22Rv1 (cell line): ENCODE measurements around the gene CTAGE8.
"Not testable (repeated sequence)": the region's sequence is repeated elsewhere in the genome, so short reads cannot be mapped to it uniquely, and the experiment has no call there.

Experiments
- ZFX ChIP-seq: fragments of 450-650 bp; IDR thresholded peaks from 2 replicates; pipeline ENCODE4 v1.6.1; 2017; ENCODE audit warnings: antibody characterized with exemption, borderline replicate concordance
- TF ChIP-seq, protein P1 (sequence below): fragments of 450-650 bp; IDR thresholded peaks from 2 replicates; pipeline ENCODE4 v1.5.1; 2017; ENCODE audit warnings: mild to moderate bottlenecking

DNA sequence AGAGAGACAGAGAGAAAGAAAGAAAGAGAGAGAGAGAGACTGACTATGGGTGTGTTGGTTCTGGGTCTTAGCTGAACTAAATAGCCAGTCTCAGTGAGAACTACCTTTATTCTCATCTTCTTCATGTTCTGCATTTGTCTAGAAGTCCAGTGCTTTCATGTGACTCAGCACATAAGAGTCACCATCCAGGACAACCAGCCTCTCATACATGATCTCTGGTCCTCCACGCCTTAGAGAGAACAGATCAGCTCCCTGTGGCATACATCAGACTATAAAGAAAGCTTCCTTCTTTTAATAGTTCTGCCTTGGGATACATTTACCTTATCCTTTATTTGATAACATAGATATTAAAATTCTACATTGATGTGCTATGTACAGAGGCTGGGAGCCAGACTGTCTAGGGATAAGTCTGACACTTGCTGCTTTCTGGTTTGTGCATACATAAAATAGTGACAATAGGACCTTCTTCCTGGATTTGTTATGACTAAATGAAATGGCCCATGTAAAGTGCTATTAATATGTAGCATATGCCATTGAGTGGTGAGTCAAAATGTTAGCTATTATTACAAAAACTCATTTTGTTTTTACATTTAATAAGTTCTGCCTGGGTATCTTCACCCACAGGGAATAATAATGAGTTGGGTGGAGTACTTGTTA is 21.3 kb downstream of the CTAGE8 start:
- TF ChIP-seq, protein P1, sequence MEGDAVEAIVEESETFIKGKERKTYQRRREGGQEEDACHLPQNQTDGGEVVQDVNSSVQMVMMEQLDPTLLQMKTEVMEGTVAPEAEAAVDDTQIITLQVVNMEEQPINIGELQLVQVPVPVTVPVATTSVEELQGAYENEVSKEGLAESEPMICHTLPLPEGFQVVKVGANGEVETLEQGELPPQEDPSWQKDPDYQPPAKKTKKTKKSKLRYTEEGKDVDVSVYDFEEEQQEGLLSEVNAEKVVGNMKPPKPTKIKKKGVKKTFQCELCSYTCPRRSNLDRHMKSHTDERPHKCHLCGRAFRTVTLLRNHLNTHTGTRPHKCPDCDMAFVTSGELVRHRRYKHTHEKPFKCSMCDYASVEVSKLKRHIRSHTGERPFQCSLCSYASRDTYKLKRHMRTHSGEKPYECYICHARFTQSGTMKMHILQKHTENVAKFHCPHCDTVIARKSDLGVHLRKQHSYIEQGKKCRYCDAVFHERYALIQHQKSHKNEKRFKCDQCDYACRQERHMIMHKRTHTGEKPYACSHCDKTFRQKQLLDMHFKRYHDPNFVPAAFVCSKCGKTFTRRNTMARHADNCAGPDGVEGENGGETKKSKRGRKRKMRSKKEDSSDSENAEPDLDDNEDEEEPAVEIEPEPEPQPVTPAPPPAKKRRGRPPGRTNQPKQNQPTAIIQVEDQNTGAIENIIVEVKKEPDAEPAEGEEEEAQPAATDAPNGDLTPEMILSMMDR = not testable (repeated sequence)
- TF ChIP-seq ZFX = not testable (repeated sequence)
